HepG2 (cell line): ENCODE results near the gene RNF13. TPM values are rescaled to one million over a fixed set of nuclear protein-coding genes. Genes with fewer than 3 reads are reported as not detected.

ENCODE experiments used
- ATAD3A ChIP-seq: sonication (generic); formaldehyde crosslinking; IDR thresholded peaks from 2 replicates; pipeline ENCODE4 v1.4.0; 2020; ENCODE audit warnings: missing genetic modification reagents
- CHD2 ChIP-seq: IDR thresholded peaks from 2 replicates; pipeline ENCODE4 v1.6.1; 2011; ENCODE audit warnings: low read depth, low read length, improper control_type of control experiment
- DNMT3B ChIP-seq: conservative IDR thresholded peaks from 2 replicates; pipeline ENCODE4 v1.6.1; 2016; ENCODE audit warnings: missing biosample characterization, control low read depth
- DR1 ChIP-seq: sonication (generic); formaldehyde crosslinking; IDR thresholded peaks from 2 replicates; pipeline ENCODE4 v1.8.0; 2021; ENCODE audit warnings: mild to moderate bottlenecking, missing genetic modification reagents, inconsistent platforms
- HOXA3 ChIP-seq: sonication (generic); formaldehyde crosslinking; IDR thresholded peaks from 2 replicates; pipeline ENCODE4 v1.5.0; 2020; ENCODE audit warnings: missing genetic modification reagents
- MIER2 ChIP-seq: IDR thresholded peaks from 2 replicates; pipeline ENCODE4 v1.6.1; 2016; ENCODE audit warnings: missing biosample characterization, missing genetic modification reagents
- NR2F6 ChIP-seq, 2 experiments: IDR thresholded peaks; 2 replicates each; pipeline ENCODE4 v1.6.1; 2016; ENCODE audit warnings: antibody characterized with exemption in 1 of 2, mild to moderate bottlenecking in 1 of 2
- POGZ ChIP-seq: sonication (generic); formaldehyde crosslinking; IDR thresholded peaks from 2 replicates; pipeline ENCODE4 v1.4.0; 2020; ENCODE audit warnings: mild to moderate bottlenecking, missing genetic modification reagents
- RAD51 ChIP-seq: fragments of 450-650 bp; IDR thresholded peaks from 2 replicates; pipeline ENCODE4 v1.6.1; 2016; ENCODE audit warnings: borderline replicate concordance
- SCMH1 ChIP-seq: sonication (generic); formaldehyde crosslinking; IDR thresholded peaks from 2 replicates; pipeline ENCODE4 v1.9.0; 2021; ENCODE audit warnings: missing genetic modification reagents, mild to moderate bottlenecking, borderline replicate concordance
- STAT5B ChIP-seq: sonication (generic); formaldehyde crosslinking; IDR thresholded peaks from 2 replicates; pipeline ENCODE4 v1.4.0; 2020; ENCODE audit warnings: missing genetic modification reagents
- ZBTB34 ChIP-seq: sonication (generic); formaldehyde crosslinking; IDR thresholded peaks from 2 replicates; pipeline ENCODE4 v1.8.0; 2022; ENCODE audit warnings: mild to moderate bottlenecking, missing genetic modification reagents
- ZBTB49 ChIP-seq: sonication (generic); formaldehyde crosslinking; IDR thresholded peaks from 2 replicates; pipeline ENCODE4 v1.4.0; 2020; ENCODE audit warnings: missing genetic modification reagents, borderline replicate concordance
- ZNF207 ChIP-seq: fragments of 450-650 bp; IDR thresholded peaks from 2 replicates; pipeline ENCODE4 v1.6.1; 2016; ENCODE audit warnings: antibody characterized with exemption, borderline replicate concordance
- polyA plus RNA-seq, 8 experiments: library from polyadenylated mRNA; depleted of rRNA in 3 of 8; stranded (reverse) in 7 of 8; unstranded in 1 of 8; fragments of >200 nt; fragmentation: Illumina TruSeq in 4 of 8; extraction: Trizol in 4 of 8; gene quantifications; 2 replicates each; pipeline versions ENCODE4 v1.2.1 to v1.2.3, GENCODE V29; 2011 to 2016; ENCODE audit warnings: low read depth in 4 of 8, missing spikeins in 1 of 8, mixed read lengths in 1 of 8; ENCODE audit not compliant: insufficient read depth in 1 of 8
- total RNA-seq, 5 experiments: library from RNA; depleted of rRNA; stranded (reverse); fragments of >200 nt; fragmentation: Illumina TruSeq; extraction: Trizol; gene quantifications; 2 replicates each; pipeline ENCODE4 v1.2.3, GENCODE V29; 2016; ENCODE audit warnings: low read depth in 1 of 5
- TF ChIP-seq, protein P1 (sequence below): sonication (generic); formaldehyde crosslinking; IDR thresholded peaks from 2 replicates; pipeline ENCODE4 v1.5.0; 2020; ENCODE audit warnings: mild to moderate bottlenecking, missing genetic modification reagents, moderate library complexity
- TF ChIP-seq, protein P2 (sequence below): sonication (generic); formaldehyde crosslinking; IDR thresholded peaks from 2 replicates; pipeline ENCODE4 v1.5.0; 2020; ENCODE audit warnings: mild to moderate bottlenecking, missing genetic modification reagents, borderline replicate concordance
- TF ChIP-seq, protein P3 (sequence below): sonication (generic); formaldehyde crosslinking; IDR thresholded peaks from 2 replicates; pipeline ENCODE4 v1.9.0; 2021; ENCODE audit warnings: missing genetic modification reagents, borderline replicate concordance

The RNF13 gene
- total and polyA plus RNA-seq, 2 of the 13 experiments (the other 11 are each of a cell fraction or from before 2014, with no cell fraction given) = 39.8 to 46.0 TPM

GRCh38 chr3:149808209-149808829 is 4.7 kb upstream of the RNF13 start (continued):
- TF ChIP-seq ZBTB49 = no peak
- no peak for TF ChIP-seq STAT5B (CRISPR knock-in tag)
- TF ChIP-seq ZBTB34 (CRISPR knock-in tag) = no peak
- TF ChIP-seq POGZ (CRISPR knock-in tag) = 0 out of 2 replicates have a peak, but pooled peaks have one; percentile 17
- no peak for TF ChIP-seq RAD51
- no peak for TF ChIP-seq NR2F6 (IDR thresholded peaks at IDR 0.05)
- TF ChIP-seq NR2F6 (CRISPR knock-in tag; IDR thresholded peaks at IDR 0.05) = no peak
- TF ChIP-seq, protein P1, sequence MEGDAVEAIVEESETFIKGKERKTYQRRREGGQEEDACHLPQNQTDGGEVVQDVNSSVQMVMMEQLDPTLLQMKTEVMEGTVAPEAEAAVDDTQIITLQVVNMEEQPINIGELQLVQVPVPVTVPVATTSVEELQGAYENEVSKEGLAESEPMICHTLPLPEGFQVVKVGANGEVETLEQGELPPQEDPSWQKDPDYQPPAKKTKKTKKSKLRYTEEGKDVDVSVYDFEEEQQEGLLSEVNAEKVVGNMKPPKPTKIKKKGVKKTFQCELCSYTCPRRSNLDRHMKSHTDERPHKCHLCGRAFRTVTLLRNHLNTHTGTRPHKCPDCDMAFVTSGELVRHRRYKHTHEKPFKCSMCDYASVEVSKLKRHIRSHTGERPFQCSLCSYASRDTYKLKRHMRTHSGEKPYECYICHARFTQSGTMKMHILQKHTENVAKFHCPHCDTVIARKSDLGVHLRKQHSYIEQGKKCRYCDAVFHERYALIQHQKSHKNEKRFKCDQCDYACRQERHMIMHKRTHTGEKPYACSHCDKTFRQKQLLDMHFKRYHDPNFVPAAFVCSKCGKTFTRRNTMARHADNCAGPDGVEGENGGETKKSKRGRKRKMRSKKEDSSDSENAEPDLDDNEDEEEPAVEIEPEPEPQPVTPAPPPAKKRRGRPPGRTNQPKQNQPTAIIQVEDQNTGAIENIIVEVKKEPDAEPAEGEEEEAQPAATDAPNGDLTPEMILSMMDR (CRISPR knock-in tag) = peak; percentile 78
- TF ChIP-seq MIER2 = no peak
- no peak for TF ChIP-seq HOXA3 (CRISPR knock-in tag)
- no peak for TF ChIP-seq ATAD3A (CRISPR knock-in tag)
- TF ChIP-seq SCMH1 (CRISPR knock-in tag) = no peak
- TF ChIP-seq, protein P2, sequence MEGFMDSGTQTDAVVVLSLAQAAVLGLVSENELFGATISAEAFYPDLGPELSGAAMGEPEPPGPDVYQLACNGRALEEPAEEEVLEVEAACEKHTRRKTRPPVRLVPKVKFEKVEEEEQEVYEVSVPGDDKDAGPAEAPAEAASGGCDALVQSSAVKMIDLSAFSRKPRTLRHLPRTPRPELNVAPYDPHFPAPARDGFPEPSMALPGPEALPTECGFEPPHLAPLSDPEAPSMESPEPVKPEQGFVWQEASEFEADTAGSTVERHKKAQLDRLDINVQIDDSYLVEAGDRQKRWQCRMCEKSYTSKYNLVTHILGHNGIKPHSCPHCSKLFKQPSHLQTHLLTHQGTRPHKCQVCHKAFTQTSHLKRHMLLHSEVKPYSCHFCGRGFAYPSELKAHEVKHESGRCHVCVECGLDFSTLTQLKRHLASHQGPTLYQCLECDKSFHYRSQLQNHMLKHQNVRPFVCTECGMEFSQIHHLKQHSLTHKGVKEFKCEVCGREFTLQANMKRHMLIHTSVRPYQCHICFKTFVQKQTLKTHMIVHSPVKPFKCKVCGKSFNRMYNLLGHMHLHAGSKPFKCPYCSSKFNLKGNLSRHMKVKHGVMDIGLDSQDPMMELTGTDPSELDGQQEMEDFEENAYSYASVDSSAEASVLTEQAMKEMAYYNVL = no peak
- TF ChIP-seq CHD2 = no peak
- TF ChIP-seq ZNF207 = no peak
- TF ChIP-seq DR1 (CRISPR knock-in tag) = no peak
- TF ChIP-seq, protein P3, sequence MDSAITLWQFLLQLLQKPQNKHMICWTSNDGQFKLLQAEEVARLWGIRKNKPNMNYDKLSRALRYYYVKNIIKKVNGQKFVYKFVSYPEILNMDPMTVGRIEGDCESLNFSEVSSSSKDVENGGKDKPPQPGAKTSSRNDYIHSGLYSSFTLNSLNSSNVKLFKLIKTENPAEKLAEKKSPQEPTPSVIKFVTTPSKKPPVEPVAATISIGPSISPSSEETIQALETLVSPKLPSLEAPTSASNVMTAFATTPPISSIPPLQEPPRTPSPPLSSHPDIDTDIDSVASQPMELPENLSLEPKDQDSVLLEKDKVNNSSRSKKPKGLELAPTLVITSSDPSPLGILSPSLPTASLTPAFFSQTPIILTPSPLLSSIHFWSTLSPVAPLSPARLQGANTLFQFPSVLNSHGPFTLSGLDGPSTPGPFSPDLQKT (CRISPR knock-in tag) = no peak
- no peak for TF ChIP-seq DNMT3B (CRISPR knock-in tag)
